Gastrocnemius medialis (tissue), 4 donors: ENCODE data around the gene HPCAL1.

Experiments
- POLR2A ChIP-seq, 2 donors: fragments of 450-650 bp; IDR thresholded peaks; one replicate each; pipeline ENCODE4 v1.6.1; 2017; ENCODE audit warnings: antibody characterized with exemption in 2 of 2, mild to moderate bottlenecking in 2 of 2, moderate library complexity in 2 of 2
- TF ChIP-seq, protein P1 (sequence below), 5 experiments: fragments of 450-650 bp in 3 of 5; fragments of 200-600 bp in 2 of 5; sonication (generic) in 2 of 5; IDR thresholded peaks in 4 of 5; conservative IDR thresholded peaks in 1 of 5; 1 replicate in 4 of 5; 2 replicates in 1 of 5; pipeline ENCODE4 v1.5.1; 2016 to 2019; ENCODE audit warnings: antibody characterized with exemption in 5 of 5, mild to moderate bottlenecking in 3 of 5, moderate library complexity in 3 of 5

GRCh38 chr2:10389573-10389972 is 86.9 kb downstream of the HPCAL1 start:
- TF ChIP-seq POLR2A (IDR thresholded peaks at IDR 0.05): no peak
- TF ChIP-seq, protein P1, sequence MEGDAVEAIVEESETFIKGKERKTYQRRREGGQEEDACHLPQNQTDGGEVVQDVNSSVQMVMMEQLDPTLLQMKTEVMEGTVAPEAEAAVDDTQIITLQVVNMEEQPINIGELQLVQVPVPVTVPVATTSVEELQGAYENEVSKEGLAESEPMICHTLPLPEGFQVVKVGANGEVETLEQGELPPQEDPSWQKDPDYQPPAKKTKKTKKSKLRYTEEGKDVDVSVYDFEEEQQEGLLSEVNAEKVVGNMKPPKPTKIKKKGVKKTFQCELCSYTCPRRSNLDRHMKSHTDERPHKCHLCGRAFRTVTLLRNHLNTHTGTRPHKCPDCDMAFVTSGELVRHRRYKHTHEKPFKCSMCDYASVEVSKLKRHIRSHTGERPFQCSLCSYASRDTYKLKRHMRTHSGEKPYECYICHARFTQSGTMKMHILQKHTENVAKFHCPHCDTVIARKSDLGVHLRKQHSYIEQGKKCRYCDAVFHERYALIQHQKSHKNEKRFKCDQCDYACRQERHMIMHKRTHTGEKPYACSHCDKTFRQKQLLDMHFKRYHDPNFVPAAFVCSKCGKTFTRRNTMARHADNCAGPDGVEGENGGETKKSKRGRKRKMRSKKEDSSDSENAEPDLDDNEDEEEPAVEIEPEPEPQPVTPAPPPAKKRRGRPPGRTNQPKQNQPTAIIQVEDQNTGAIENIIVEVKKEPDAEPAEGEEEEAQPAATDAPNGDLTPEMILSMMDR (IDR thresholded peaks at IDR 0.05 in 4 of 5, conservative IDR thresholded peaks at IDR 0.05 in 1 of 5): no peak
